ENCODE measurements around the gene PCGF3.
"Not testable (repeated sequence)": the region's sequence is repeated elsewhere in the genome, so short reads cannot be mapped to it uniquely, and the experiment has no call there.

PCGF3 gene

DNA sequence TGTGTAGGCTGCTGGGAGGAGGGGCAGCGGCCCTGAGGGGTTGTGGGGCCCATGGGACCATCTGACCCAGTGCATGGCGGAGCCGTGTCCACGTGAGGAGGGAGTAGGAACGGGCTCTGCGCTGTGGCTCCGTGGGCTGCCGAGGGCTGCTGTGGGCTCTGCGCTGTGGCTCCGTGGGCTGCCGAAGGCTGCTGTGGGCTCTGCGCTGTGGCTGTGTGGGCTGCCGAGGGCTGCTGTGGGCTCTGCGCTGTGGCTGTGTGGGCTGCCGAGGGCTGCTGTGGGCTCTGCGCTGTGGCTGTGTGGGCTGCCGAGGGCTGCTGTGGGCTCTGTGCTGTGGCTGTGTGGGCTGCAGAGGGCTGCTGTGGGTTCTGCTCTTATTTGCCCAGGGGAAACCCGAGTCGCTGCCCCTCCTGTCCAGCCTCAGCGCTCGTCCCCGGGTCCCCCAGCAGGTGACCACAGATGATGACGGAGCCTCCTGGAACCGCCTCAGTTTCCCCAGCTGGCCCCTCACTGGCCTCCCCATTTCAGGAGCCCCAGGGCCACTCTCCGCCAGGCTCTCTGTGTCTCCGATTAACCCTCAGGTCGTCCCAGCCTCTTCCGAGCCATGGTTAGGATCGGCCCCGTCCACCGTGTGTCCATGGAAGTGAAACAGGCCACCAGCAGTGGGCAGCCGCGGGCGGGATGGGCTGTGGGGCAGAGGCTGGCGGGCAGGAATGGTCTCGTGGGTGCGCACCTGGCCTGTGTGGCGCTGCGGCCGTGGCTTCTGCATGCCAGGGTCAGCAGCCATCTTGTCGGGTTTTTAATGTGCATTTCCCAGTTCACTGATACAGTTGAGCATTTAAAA, 20.0 kb downstream of the PCGF3 start:
- no peak for DNase-seq (ENCODE audit: low spot score)

DNA sequence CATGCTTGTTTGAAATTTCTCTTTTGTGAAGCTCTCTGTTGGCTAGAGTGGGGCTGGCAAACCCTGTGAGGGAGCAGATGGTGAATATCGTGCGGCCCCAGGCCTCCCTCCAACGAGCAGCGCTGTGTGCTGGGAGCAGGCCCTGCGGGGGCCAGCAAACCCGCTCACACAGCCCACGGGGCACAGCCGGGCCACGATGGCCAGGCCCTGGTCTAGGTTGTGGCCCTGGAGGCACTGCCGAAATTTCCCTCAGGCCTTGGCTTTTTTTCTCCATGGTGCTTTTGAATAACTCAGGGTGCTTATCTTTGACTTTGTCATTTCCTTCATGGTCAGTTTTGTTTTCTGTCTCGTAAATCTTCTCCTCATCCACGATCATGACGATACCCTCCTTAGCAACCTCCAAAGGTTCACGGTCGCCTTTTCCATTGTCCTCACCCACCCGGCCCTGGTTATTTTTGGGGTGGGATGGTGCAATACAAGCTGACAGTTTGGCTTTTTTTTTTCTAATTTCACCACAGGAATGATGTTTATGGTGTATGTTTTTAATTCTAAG, 20.7 kb downstream of the PCGF3 start:
- DNase-seq (ENCODE audit: low spot score), result no peak

DNA sequence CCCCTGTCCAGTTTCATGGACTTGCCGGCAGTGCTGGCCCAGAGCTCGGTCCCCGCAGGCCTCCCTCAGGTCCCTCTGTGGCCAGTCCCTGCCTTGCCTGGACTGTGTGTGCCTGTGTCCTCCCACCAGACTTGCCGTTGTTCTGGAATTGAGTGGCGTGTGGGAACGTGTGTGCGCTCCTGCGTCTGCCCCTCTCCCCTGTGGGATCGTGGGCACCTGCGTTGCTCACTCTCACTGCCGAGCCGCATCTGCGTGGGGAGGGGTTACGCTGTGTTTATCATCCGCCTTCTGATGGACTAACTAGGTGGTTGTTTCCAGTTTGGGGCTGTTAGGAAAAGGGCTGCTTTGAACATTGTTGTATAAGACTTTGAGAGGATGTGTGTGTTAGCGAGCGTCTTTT, 21.2 kb downstream of the PCGF3 start:
- no peak for DNase-seq (ENCODE audit: low spot score)

DNA sequence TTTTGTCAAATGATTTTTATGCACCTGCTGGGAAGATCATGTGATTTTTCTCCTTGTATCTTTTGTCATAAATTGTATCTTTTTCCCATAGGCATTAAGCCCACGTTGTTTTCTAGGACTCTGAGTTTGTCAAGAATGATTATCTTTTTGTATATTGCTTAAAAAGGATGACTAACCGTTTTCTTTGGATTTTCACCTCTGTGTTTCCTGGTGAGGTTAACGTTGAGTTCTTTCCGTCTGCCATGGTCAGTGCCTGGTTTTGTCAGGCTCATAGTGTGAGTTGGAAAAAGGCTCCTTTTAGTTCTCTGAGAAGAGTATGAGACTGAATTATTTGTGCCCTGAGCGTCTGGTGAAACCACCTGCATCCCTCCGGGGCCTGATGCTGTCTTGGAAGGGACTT, 21.9 kb downstream of the PCGF3 start:
- DNase-seq (ENCODE audit: low spot score), result no peak

DNA sequence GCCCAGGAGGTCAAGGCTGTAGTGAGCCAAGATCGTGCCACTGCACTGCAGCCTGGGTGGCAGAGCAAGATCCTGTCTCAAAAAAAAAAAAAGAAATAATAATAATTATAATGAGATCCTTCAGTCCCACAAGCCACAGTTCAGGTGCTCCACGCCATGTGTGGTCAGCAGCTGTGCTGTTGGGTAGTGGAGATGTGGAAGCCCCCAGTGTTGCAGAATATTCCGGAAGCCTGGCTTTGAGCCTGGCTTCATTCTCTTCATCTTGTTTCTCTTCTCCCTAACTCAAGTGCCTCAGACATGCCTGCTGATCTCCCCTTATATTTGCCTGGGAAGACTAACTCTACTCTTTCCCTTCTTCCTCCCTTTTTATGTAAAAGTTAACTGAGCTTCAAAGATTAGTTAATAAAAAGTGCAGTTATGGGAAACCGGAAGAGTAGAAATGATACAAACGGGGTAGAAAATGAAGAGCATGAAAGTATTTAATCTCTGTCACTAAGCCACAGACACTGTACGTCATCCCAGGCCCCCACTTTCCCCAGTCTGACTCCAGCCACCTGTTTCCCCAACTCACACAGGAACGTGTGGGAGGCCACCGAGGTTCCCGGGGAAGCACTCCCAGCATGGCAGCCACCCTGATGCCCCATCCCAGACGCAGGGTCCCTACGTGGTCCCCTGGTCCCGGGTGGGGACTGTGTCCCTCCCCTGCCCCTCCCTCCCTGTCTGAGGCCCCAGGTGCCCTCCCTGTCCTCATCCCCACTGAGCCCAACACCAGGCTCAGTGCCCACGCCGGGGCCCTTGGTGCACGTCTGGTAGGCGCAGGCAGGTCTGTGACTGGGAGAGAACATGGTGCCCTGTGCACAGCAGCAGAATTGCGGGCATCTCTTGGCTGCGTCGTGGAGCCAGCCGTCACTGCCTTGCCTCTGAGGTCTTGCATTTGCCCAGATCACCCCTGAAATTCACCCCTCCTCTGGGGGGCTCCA, 24.0 kb downstream of the PCGF3 start:
- no peak for DNase-seq (ENCODE audit: low spot score)

DNA sequence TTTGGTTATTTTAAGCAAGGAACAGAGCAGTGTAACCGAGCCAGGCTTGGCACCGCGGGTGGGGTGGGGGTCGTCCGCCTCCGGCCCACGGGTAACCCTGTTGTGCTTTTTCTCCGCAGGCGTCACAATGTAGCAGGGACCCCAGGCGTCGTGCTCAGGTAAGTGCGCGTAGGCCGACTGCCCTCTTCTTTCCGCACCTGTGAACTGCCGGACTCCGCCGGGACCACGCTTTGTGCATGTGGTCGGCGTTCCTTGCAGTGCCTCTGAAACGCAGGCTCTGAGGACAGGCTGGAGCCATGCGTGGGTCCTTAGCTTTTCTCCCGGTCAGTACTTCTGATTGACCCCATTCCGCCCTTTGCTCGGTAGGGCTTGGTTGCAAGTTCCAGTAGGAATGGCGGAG, 24.9 kb downstream of the PCGF3 start:
- DNase-seq (ENCODE audit: low spot score), result no peak

DNA sequence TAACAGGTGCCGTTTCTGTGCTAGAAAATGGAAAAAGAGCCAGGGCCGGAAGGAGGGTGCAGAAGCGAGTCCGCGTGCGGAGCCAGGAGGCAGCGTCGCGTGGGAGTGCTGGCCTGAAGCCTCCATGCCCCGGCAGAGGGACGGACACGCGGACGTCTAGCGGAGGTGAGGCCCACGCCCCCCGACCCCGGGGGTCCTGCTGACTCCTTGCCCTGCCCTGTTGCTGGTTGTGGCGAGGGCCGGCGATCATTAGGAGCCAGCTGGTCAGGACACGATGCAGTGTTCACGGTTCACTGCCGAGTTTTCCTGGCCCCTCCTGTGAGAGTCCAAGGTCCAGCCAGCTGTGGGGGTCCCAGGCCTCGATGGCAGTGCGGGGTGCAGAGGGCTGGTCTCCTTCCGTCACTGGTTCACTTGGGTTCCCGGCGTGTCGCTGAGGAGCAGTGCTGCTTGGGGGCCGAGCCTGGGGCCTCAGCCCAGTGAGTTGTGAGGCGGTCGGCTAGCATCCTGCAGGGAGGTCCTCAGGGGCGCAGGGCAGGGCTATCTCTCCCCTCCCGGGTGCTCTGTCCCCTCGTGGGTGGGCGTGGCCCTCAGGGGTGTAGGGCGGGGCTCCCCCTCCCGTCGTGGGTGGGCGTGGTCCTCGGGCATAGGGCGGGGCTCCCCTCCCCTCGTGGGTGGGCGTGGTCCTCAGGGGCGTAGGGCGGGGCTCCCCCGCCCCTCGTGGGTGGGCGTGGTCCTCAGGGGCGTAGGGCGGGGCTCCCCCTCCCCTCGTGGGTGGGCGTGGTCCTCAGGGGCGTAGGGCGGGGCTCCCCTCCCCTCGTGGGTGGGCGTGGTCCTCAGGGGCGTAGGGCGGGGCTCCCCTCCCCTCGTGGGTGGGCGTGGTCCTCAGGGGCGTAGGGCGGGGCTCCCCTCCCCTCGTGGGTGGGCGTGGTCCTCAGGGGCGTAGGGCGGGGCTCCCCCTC, 25.6 kb downstream of the PCGF3 start:
- not testable (repeated sequence) for DNase-seq (ENCODE audit: low spot score)

DNA sequence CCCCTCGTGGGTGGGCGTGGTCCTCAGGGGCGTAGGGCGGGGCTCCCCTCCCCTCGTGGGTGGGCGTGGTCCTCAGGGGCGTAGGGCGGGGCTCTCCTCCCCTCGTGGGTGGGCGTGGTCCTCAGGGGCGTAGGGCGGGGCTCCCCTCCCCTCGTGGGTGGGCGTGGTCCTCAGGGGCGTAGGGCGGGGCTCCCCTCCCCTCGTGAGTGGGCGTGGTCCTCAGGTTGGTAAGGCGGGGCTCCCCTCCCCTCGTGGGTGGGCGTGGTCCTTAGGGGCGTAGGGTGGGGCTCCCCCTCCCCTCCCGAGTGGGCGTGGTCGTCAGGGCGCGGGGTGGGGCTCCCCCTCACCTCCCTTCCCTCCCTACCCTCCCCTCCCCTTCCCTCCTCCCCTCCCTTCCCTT, 26.3 kb downstream of the PCGF3 start:
- DNase-seq (ENCODE audit: low spot score), result not testable (repeated sequence)

DNA sequence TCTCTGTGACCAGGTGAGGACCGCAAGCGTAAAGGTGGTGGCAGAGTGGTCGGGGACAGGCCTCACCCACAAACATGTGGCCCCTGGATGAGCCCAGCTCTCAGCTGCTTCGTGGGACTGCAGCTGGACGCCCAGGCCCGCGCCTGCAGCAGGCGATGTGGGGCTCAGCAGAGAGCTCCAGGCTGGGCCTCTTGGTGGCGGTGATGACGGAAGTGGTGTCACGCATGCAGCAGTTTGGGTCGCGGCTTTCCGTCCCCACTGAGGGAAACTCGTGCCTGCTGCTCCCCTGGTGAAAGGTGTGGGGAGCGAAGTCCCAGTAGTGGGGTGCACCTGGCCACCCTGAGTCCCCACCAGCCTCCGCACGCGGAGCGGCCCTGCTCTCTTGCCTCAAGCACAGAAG, 26.9 kb downstream of the PCGF3 start:
- DNase-seq (ENCODE audit: low spot score), result no peak

DNA sequence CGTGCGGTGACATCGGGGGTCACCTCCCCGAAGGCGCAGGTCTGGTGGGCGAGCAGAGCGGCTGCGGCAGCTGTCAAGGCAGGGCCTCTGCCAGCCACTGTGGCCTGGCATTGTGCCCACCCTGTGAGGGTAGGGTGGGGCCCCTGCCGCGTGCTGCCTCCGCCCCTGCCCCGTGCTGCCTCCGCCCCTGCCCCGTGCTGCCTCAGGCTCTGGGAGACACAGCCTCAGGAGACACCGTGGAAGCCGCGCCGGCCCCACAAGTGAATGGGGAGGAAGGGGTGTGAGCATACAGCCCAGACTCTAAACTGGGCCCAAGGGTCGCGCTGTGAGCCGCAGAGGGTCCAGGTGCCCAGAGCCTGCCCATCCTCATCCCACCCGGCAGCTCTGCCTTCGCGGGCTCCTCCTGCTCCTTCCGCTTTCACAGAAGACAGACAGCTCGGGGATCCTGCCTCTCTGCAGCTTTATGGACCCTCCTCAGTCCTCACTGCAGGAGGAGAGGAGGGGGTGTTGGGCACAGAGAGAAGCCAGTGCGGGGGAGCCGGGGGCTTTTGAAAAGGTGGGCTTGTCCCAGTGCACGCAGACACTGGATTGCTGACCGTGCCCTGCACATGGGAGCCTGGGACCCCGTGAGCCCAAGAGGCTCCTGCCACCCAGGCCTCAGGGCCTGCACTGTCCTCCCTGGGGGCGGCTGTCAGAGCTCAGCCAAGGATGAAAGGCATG, 27.4 kb downstream of the PCGF3 start:
- DNase-seq (ENCODE audit: low spot score), result peak; percentile 67

DNA sequence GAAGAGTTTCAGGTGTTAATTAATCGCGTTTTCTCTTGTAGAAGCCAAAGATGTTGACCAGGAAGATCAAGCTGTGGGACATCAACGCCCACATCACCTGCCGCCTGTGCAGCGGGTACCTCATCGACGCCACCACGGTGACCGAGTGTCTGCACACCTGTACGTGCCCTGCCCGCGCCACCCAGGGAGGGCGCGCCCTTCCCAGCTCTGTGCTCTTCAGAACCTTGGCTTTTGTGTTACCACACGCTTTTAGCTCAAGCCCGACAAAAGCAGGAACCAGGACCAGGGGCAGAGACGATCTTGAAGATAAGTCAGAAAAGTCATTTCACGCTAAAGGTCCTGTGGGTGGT, 28.0 kb downstream of the PCGF3 start:
- no peak for DNase-seq (ENCODE audit: low spot score)

DNA sequence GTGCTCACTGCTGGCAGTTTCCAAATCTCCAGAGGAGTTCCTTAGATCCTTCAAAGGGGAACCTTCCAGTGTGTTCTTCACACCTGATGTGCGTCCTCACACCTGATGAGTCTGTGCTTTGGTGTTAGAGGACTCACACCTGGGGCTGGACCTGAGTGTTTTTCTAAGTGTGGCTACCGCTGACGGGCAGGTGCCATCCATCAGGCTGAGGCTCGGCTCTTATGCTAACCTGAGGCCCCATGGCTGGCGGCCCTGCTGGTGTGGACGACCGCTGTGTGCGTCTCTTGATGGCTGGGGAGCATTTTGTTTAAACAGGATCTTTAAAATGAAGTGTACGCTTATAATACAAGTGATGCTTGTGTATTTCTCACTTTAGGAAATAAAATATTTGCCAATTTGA, 28.4 kb downstream of the PCGF3 start:
- no peak for DNase-seq (ENCODE audit: low spot score)

DNA sequence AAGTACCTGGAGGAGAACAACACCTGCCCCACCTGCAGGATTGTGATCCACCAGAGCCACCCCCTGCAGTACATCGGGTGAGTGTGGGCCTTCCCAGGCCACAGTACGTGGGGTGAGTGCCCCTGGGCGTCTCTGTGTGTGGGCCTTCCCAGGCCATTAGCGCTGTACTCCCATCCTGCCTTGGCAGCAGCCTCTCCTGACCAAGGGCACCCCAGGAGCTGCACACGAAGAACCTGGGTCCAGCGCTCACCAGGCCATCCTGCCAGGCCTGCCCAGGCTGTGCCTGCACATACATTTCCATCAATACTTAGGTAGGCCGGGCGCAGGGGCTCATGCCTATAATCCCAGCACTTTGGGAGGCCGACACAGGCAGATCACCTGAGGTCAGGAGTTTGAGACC, 29.3 kb downstream of the PCGF3 start:
- DNase-seq (ENCODE audit: low spot score), result no peak

DNA sequence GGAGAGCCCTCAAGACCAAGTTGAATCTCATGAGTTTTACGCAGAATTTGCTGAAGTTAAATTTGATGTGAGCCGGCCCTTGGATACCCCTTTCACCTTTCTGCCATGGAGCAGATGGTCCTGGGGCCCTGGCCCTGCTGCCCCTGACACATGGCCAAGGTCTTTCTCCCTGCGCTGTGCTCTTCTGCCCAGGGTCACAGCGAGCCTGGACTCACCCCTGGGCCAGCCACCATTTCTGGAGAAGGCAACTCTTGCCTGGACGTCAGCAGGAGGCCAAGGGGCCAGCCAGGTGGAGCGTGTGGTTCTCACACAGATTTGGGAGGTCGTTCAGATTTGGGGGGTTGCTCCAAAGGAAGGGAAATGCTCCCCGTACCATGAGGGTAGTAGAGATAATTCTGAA, 30.0 kb downstream of the PCGF3 start:
- no peak for DNase-seq (ENCODE audit: low spot score)

DNA sequence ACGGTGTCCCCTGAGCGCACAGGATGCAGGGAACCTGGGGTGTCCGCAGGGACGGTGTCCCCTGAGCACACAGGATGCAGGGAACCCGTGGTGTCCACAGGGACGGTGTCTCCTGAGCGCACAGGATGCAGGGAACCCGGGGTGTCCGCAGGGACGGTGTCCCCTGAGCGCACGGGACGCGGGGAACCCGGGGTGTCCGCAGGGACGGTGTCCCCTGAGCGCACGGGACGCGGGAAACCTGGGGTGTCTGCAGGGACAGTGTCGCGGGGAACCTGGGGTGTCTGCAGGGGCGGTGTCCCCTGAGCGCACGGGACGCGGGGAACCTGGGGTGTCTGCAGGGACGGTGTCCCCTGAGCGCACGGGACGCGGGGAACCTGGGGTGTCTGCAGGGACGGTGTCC, 30.9 kb downstream of the PCGF3 start:
- DNase-seq (ENCODE audit: low spot score), result not testable (repeated sequence)

DNA sequence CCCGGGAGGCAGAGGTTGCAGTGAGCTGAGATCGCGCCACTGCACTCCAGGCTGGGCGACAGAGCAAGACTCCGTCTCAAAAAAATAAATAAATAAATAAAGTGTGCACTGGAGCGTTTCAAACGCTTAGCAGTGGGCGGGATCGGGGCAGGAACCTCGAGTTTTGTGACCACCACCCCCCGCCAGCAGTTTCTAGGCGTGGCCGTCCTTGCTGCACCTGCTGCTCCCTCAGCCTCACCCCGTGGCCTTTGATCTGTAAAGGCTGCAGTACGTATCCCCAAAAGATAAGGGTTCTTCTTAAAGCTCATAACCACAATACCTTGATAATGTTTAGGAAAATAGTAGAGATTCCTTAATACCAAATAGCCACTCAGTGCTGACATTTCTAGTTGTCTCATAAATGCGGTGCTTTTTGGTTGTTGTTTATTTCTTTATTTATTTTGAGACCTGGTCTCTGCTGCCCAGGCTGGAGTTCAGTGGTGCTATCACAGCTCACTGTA, 33.2 kb downstream of the PCGF3 start:
- no peak for DNase-seq (ENCODE audit: low spot score)

DNA sequence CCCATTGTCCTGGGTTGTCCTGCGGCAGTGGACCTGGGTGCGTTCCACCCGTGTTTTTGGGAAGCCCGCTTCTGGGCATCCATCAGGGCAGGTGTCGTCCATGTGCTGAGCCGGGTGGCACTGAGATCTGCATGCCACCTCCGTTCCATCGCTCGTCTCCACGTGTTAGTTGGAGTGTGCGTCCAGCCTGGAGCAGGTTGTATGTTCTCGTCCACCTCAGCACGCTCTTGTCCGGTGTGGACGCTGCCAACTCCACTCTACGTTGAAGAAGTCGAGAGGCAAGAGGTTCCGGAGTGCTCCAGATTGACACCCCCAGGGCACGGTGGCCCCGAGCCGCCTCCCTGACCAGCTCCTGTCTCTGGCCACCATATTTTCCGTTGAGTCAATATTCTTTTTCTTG, 33.9 kb downstream of the PCGF3 start:
- DNase-seq (ENCODE audit: low spot score), result no peak

DNA sequence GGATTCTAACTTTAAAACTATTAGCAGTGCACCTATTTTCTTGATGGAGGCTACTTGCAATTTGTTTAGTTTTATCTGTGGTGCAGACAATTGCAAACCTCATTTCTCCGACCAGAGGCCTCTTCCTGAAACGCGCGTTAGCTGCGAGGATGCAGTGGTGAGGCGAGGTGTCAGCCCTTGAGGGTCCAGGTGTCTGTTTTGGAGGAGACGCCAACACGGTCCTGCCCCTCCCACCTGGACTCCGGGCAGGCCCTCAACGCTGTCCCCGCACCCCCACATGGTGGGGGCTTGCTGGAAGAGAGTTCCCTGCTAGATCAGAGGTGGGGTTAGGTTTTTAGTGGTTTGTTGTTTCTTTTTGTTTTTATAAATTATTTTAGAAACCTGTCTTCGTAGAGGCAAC, 34.4 kb downstream of the PCGF3 start:
- DNase-seq (ENCODE audit: low spot score), result no peak

DNA sequence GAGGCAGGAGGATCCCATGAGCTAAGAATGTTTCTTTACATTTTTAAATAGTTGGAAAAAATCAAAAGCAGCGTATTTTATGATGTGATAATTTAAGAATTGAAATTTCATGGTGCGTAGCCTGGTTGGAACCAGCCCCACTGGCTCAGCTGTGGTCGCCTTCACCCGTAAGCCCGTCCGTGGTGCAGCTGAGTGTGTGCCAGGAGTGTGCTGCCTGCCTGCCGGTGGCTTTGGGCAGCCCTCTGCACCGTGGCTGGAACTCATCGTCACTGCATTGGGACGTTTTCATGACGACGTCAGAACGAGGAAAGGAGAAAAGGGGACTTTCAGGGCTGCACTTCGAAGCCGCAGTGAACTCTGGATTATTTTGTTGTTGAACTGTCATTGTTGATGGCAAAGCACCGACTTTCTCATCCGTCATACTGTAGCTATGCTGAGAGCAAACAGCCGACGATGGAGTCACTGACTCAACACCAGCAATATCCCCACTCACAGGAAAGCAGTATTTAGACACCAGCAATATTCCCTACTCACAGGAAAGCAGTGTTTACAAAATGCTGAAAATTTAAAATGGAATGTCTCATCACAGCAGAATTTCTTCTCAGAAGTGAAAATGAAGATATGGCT, 35.1 kb downstream of the PCGF3 start:
- no peak for DNase-seq (ENCODE audit: low spot score)

DNA sequence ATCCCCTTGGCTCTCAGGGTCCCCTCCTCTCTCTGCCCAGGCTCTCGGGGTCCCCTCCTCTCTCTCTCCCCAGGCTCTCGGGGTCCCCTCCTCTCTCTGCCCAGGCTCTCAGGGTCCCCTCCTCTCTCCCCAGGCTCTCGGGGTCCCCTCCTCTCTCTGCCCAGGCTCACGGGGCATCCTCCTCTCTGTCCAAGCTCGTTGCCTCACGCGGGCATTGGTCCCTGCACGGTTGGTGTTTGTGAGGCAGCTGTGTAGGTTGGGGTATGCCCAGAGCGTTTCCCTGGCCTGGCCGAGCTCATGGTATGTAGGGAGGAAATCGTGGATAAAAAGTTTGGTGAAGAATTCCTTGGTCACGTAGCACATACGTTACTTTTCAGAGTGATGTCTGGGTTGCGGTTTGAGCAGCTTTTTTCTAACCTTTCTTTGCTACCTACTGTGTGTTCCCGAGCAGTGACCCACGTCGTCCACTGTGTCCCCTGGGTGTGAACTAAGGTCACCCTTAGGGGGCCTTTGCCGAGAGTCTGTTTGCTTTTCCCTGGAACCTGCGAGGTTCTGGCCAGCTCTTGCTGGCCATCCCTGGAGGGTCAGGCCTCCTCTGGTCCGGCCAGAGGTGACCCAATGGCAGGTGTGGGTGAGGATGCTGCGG, 36.6 kb downstream of the PCGF3 start:
- DNase-seq (ENCODE audit: low spot score), result no peak

All from hematopoietic multipotent progenitor cell treated with erythropoietin and hydrocortisone succinate and interleukin-3 and kit ligand, for 15 days (in vitro differentiated cells).